ENCODE results near the gene MC5R.
"Not testable (repeated sequence)": the region's sequence is repeated elsewhere in the genome, so short reads cannot be mapped to it uniquely, and the experiment has no call there.

The MC5R gene

GRCh38 chr18:13836559-13836958 lies 12.6 kb downstream of the MC5R start:
- FAIRE-seq: no peak
- DNase-seq (ENCODE audit: low spot score): no peak

- FAIRE-seq: no peak
- DNase-seq (ENCODE audit: low spot score): no peak
Measured at GRCh38 chr18:13849791-13850190, 25.8 kb downstream of the MC5R start.

- not testable (repeated sequence) for FAIRE-seq; DNase-seq (ENCODE audit: low spot score)
Measured at GRCh38 chr18:13862898-13863297, 38.9 kb downstream of the MC5R start.

DNA sequence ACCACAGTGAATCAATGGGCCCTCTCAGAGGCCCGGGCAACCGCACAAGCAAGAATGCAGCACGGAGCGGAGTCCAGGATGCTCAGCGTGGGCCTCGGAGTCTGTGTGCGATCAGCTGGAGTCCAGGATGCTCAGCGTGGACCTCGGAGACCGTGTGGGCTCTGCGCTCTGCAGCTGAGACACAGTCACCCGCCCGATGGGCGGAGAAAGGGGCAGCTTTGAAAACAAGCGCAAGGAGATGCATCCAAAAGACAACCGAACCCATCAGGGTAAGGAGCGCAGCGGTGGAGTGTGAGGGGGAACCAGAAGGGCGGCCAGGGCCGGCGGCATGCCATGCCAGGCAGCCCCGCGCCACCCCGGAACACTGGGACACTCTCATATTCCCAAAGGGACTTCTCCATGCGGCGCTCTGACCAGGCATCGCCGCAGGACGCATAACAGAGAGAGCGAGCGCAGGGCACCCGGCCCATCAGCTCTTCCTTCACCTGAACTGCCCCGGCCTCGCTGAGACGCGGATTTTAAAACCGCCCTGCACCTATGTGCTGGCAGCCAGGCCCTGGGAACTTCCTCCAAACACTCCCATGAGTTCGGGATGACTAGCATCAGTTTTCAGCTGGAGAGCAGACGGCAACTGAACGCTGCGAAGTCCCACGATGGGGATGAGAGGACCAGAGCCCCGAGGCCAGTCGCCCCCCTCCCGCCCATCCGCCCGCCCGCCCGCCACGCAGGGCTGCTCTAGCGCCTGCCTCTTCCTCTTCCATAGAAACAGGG lies 44.7 kb downstream of the MC5R start:
- FAIRE-seq: no peak
- no peak for DNase-seq (ENCODE audit: low spot score)

DNA sequence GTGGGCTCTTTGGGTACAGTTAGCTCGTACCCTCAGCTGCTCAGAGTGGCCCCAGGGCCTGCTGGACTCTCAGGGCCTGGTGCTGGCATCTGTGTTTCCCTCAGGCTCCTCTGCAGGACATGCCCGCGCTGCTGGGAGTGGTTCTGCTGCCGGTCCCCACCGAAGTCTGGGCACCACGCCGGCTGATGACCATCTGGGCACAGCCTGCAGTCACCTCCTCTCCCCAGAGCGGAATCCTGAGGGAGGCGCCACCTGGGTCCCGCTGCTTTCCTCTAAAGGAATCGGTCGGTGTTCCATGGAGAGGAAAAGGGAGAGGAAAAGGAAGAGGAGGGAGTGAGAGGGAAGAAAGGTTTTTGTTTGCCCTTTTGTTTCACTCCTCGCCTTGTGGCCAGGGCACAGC lies 47.8 kb downstream of the MC5R start:
- no peak for DNase-seq (ENCODE audit: low spot score)
- FAIRE-seq: no peak

DNA sequence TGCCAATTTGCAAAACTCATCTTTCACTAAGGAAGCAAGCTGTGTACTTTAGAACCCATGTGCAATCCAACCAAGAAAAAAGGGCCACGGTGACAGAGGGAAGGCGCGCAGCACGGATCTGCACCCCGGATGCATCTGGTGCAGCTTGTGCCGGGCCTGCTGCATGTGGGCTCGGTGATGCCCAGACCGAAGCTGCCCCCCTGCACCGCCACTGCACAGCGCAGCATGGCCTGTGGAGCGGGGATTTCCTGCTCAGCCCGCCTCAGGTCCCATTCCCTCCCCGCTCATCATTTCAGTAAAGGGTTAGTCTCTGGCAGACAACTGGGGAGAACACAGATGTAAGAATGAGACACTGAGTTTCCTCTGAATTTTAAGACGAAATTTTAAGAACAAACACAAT lies 48.4 kb downstream of the MC5R start:
- DNase-seq (ENCODE audit: low spot score) (no peak), FAIRE-seq (no peak)

DNA sequence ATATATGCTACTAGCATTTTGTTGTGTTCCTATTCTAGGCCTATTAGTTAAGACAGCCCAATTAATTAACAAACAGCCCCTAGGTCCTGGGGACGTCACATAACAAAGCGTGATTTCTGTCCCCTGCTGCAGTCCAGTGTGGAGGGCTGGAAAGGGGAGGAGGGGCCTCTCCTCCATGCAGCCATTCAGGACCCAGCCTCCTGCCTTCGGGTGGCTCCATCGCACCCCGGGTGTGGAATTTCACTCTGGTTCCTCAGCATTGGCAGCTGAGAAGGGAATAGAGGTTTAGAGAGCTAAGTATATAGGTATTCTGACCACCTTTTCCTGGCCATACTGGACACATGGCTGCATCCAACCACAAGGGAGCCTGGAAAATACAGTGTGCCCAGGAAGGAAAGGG lies 49.0 kb downstream of the MC5R start:
- DNase-seq (ENCODE audit: low spot score): no peak
- no peak for FAIRE-seq

DNA sequence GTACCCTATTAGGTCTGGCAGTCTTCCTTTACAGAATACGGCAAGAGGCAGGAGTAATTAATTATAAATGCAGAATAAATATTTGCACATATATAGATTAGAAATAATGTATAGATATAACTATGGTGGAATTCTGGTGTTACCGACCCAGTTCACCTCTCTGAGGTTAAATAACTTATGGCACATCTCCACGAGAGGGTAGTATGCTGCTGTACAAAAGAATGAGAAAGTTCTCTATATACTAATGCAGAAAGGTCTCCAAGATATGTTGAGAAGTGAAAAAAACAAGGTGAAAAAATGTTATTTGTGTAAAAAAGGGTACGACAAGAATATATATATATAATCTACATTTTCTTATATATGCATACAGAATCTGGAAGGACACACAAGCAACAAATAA lies 50.6 kb downstream of the MC5R start:
- DNase-seq (ENCODE audit: low spot score): no peak
- FAIRE-seq: no peak
